ENCODE data around the gene MYCBP2.

The MYCBP2 gene

GRCh38 chr13:77093735-77094134 lies 233.2 kb downstream of the MYCBP2 start:
- DNase-seq (ENCODE audit: low read depth in 2 of 2): no peak

GRCh38 chr13:77084755-77085154 lies 242.1 kb downstream of the MYCBP2 start:
- no peak for DNase-seq (ENCODE audit: low read depth in 2 of 2)

GRCh38 chr13:77079902-77080413 lies 246.9 kb downstream of the MYCBP2 start:
- no peak for DNase-seq (ENCODE audit: low read depth in 2 of 2)

GRCh38 chr13:77067519-77067918 lies 259.4 kb downstream of the MYCBP2 start:
- no peak for DNase-seq (ENCODE audit: low read depth in 2 of 2)

GRCh38 chr13:77065461-77066147 lies 261.3 kb downstream of the MYCBP2 start:
- DNase-seq (ENCODE audit: low read depth in 2 of 2): no peak

GRCh38 chr13:77062097-77062496 lies 264.8 kb downstream of the MYCBP2 start:
- no peak for DNase-seq (ENCODE audit: low read depth in 2 of 2)

GRCh38 chr13:77061362-77061761 lies 265.5 kb downstream of the MYCBP2 start:
- no peak for DNase-seq (ENCODE audit: low read depth in 2 of 2)

GRCh38 chr13:77056886-77057285 lies 270.0 kb downstream of the MYCBP2 start:
- DNase-seq (ENCODE audit: low read depth in 2 of 2): no peak

GRCh38 chr13:77056382-77056781 lies 270.5 kb downstream of the MYCBP2 start:
- DNase-seq (ENCODE audit: low read depth in 2 of 2): no peak

GRCh38 chr13:77055158-77055557 lies 271.7 kb downstream of the MYCBP2 start:
- no peak for DNase-seq (ENCODE audit: low read depth in 2 of 2)

GRCh38 chr13:77053192-77053591 lies 273.7 kb downstream of the MYCBP2 start:
- no peak for DNase-seq (ENCODE audit: low read depth in 2 of 2)

- DNase-seq (ENCODE audit: low read depth in 2 of 2): no peak
Observed at GRCh38 chr13:77048681-77049080, 278.2 kb downstream of the MYCBP2 start.

GRCh38 chr13:77047649-77048343 lies 279.1 kb downstream of the MYCBP2 start:
- no peak for DNase-seq (ENCODE audit: low read depth in 2 of 2)

GRCh38 chr13:77042566-77043177 lies 284.2 kb downstream of the MYCBP2 start:
- DNase-seq (ENCODE audit: low read depth in 2 of 2): no peak

GRCh38 chr13:77040835-77041234 lies 286.1 kb downstream of the MYCBP2 start:
- no peak for DNase-seq (ENCODE audit: low read depth in 2 of 2)

- DNase-seq (ENCODE audit: low read depth in 2 of 2): no peak
Observed at GRCh38 chr13:77040076-77040475, 286.8 kb downstream of the MYCBP2 start.

- DNase-seq (ENCODE audit: low read depth in 2 of 2): no peak
Observed at GRCh38 chr13:77038907-77039480, 287.9 kb downstream of the MYCBP2 start.

- no peak for DNase-seq (ENCODE audit: low read depth in 2 of 2)
Observed at GRCh38 chr13:77036279-77036678, 290.6 kb downstream of the MYCBP2 start.

- no peak for DNase-seq (ENCODE audit: low read depth in 2 of 2)
Observed at GRCh38 chr13:77034881-77035280, 292.0 kb downstream of the MYCBP2 start.

- DNase-seq (ENCODE audit: low read depth in 2 of 2): no peak
Observed at GRCh38 chr13:77033717-77034302, 293.1 kb downstream of the MYCBP2 start.

GRCh38 chr13:77031656-77032243 lies 295.1 kb downstream of the MYCBP2 start:
- DNase-seq (ENCODE audit: low read depth in 2 of 2): no peak

GRCh38 chr13:77029436-77029835 lies 297.5 kb downstream of the MYCBP2 start:
- DNase-seq (ENCODE audit: low read depth in 2 of 2): no peak
